Neural cell (in vitro differentiated cells): ENCODE results near the gene UNCX. TPM values are rescaled to one million over a fixed set of nuclear protein-coding genes. Genes with fewer than 3 reads are reported as not detected.
A peak's percentile ranks its signal among the peaks of the same experiment; 100 is the strongest.

Source experiments
- H2AFZ ChIP-seq: fragments of 200-600, 300-800 bp; sonication (generic), shearing (Covaris generic); 2 replicates; pipeline ENCODE4 v1.6.0; 2014; ENCODE audit warnings: low read depth, mild to moderate bottlenecking, antibody characterized with exemption, low read length, moderate library complexity
- H3F3A ChIP-seq: fragments of 200-600 bp; shearing (Covaris generic); 2 replicates; pipeline ENCODE4 v1.6.1; 2016; ENCODE audit warnings: mild to moderate bottlenecking, moderate library complexity, mixed read lengths, antibody characterized with exemption, low read length; ENCODE audit not compliant: insufficient read depth, poor library complexity, severe bottlenecking
- H3K27ac ChIP-seq: fragments of 200-600, 300-800 bp; sonication (generic), shearing (Covaris generic); 2 replicates; pipeline ENCODE4 v1.5.1; 2014; ENCODE audit warnings: mild to moderate bottlenecking, low read length, moderate library complexity
- H3K27me3 ChIP-seq: fragments of 300-800, 200-600 bp; sonication (generic), shearing (Covaris generic); 2 replicates; pipeline ENCODE4 v1.6.0; 2014; ENCODE audit warnings: mild to moderate bottlenecking, low read depth, low read length, moderate library complexity; ENCODE audit not compliant: insufficient read depth
- H3K36me3 ChIP-seq: fragments of 300-800, 200-600 bp; sonication (generic), shearing (Covaris generic); 2 replicates; pipeline ENCODE4 v1.5.1; 2014; ENCODE audit warnings: mild to moderate bottlenecking, antibody characterized with exemption, low read length, moderate library complexity; ENCODE audit not compliant: insufficient read depth
- H3K4me2 ChIP-seq: fragments of 300-800, 200-600 bp; sonication (generic), shearing (Covaris generic); 2 replicates; pipeline ENCODE4 v1.6.0; 2014; ENCODE audit warnings: mild to moderate bottlenecking, low read length
- H3K4me3 ChIP-seq: fragments of 300-800, 200-600 bp; sonication (generic), shearing (Covaris generic); 2 replicates; pipeline ENCODE4 v1.5.1; 2014; ENCODE audit warnings: mild to moderate bottlenecking, low read length, moderate library complexity
- H3K79me2 ChIP-seq: fragments of 200-600 bp; shearing (Covaris generic); replicated peaks from 2 replicates; pipeline ENCODE4 v1.6.0; 2014; ENCODE audit warnings: mild to moderate bottlenecking, low read length, moderate library complexity; ENCODE audit not compliant: insufficient read depth
- H3K9ac ChIP-seq: fragments of 300-800, 200-600 bp; sonication (generic), shearing (Covaris generic); 2 replicates; pipeline ENCODE4 v1.6.1; 2016; ENCODE audit warnings: mild to moderate bottlenecking, low read length, mixed read lengths
- H3K9me2 ChIP-seq: fragments of 200-600 bp; shearing (Covaris generic); 2 replicates; pipeline ENCODE4 v1.6.1; 2016; ENCODE audit warnings: mild to moderate bottlenecking, low read length, mixed read lengths; ENCODE audit not compliant: insufficient read depth
- H3K9me3 ChIP-seq: fragments of 200-600, 300-800 bp; sonication (generic), shearing (Covaris generic); 2 replicates; pipeline ENCODE4 v1.6.1; 2016; ENCODE audit warnings: mild to moderate bottlenecking, mixed run types, low read length, moderate library complexity, mixed read lengths
- H4K20me1 ChIP-seq: fragments of 200-600 bp; shearing (Covaris generic); 2 replicates; pipeline ENCODE4 v1.6.1; 2016; ENCODE audit warnings: mild to moderate bottlenecking, mixed run types; ENCODE audit not compliant: insufficient read depth
- CTCF ChIP-seq: fragments of 450-650 bp; IDR thresholded peaks from 2 replicates; pipeline ENCODE4 v1.5.1; 2014; ENCODE audit warnings: antibody characterized with exemption, mild to moderate bottlenecking, moderate library complexity; ENCODE audit not compliant: poor library complexity, severe bottlenecking
- EP300 ChIP-seq: fragments of 450-650 bp; conservative IDR thresholded peaks from 2 replicates; pipeline ENCODE4 v1.6.1; 2014; ENCODE audit warnings: antibody characterized with exemption, mild to moderate bottlenecking, moderate library complexity; ENCODE audit not compliant: poor library complexity, severe bottlenecking
- EZH2 ChIP-seq: fragments of 200-600, 300-800 bp; shearing (Covaris generic), sonication (generic); IDR thresholded peaks from 2 replicates; pipeline ENCODE4 v1.6.1; 2014; ENCODE audit warnings: antibody characterized with exemption, low read length, borderline replicate concordance, mild to moderate bottlenecking; ENCODE audit not compliant: insufficient read depth, poor library complexity, severe bottlenecking
- MXI1 ChIP-seq: fragments of 450-650 bp; conservative IDR thresholded peaks from 2 replicates; pipeline ENCODE4 v1.6.1; 2014; ENCODE audit warnings: antibody characterized with exemption, mild to moderate bottlenecking; ENCODE audit not compliant: poor library complexity, severe bottlenecking
- POLR2AphosphoS5 ChIP-seq: IDR thresholded peaks from 2 replicates; pipeline ENCODE4 v1.6.1; 2012
- RAD21 ChIP-seq: fragments of 450-650 bp; conservative IDR thresholded peaks from 2 replicates; pipeline ENCODE4 v1.6.1; 2014; ENCODE audit warnings: antibody characterized with exemption, mild to moderate bottlenecking, moderate library complexity
- REST ChIP-seq: IDR thresholded peaks from 2 replicates; pipeline ENCODE4 v1.6.1; 2012; ENCODE audit warnings: borderline replicate concordance
- SMC3 ChIP-seq: fragments of 450-650 bp; conservative IDR thresholded peaks from 2 replicates; pipeline ENCODE4 v1.6.1; 2014; ENCODE audit warnings: antibody characterized with exemption, mild to moderate bottlenecking, moderate library complexity; ENCODE audit not compliant: poor library complexity
- TAF1 ChIP-seq: IDR thresholded peaks from 2 replicates; pipeline ENCODE4 v1.6.1; 2012; ENCODE audit warnings: low read depth
- polyA plus RNA-seq: library from polyadenylated mRNA; depleted of rRNA; stranded (reverse); fragments of >200 nt; gene quantifications from 2 replicates; pipeline ENCODE4 v1.2.3, GENCODE V29; 2014

The UNCX gene
- polyA plus RNA-seq, 1 donor from 2014 or later: 1.6 TPM

GRCh38 chr7:1224086-1224716, 8.5 kb upstream of the UNCX start:
- H3K9ac ChIP-seq: no peak overlapping the region
- H4K20me1 ChIP-seq: no peaks in the 10 kb centered on the region
- H3K4me2 ChIP-seq: no peak overlapping the region
- TF ChIP-seq EZH2: peak; percentile 53
- no peak for TF ChIP-seq RAD21
- TF ChIP-seq POLR2AphosphoS5: peak; percentile 8
- no peak overlapping the region for H3K27ac ChIP-seq
- no peaks in the 10 kb centered on the region for H3K9me3 ChIP-seq
- H3K9me2 ChIP-seq: no peaks in the 10 kb centered on the region
- H3F3A ChIP-seq: peaks cover 5% of the 10 kb centered on the region
- no peak overlapping the region for H2AFZ ChIP-seq
- peaks cover 64% of the 10 kb centered on the region for H3K27me3 ChIP-seq
- H3K36me3 ChIP-seq: no peaks in the 10 kb centered on the region
- H3K4me3 ChIP-seq: no peak overlapping the region
- H3K79me2 ChIP-seq: no peaks in the 10 kb centered on the region

- no peak overlapping the region for H3K27ac ChIP-seq
- H3K4me3 ChIP-seq: no peak overlapping the region
These were observed 7.6 kb upstream of the UNCX start for GRCh38 chr7:1225030-1225429.

More at GRCh38 chr7:1225030-1225429, 7.6 kb upstream of the UNCX start:
- TF ChIP-seq TAF1 (no peak), REST (no peak), CTCF (no peak), POLR2AphosphoS5 (no peak), MXI1 (no peak), SMC3 (no peak), RAD21 (no peak), EP300 (no peak), EZH2 (no peak)
- no peaks in the 10 kb centered on the region for H3K79me2 ChIP-seq
- peaks cover 68% of the 10 kb centered on the region for H3K27me3 ChIP-seq
- no peaks in the 10 kb centered on the region for H3K36me3 ChIP-seq
- peaks cover 5% of the 10 kb centered on the region for H3F3A ChIP-seq
- no peak overlapping the region for H2AFZ ChIP-seq
- no peak overlapping the region for H3K9ac ChIP-seq
- H3K9me2 ChIP-seq: no peaks in the 10 kb centered on the region
- H4K20me1 ChIP-seq: no peaks in the 10 kb centered on the region
- no peaks in the 10 kb centered on the region for H3K9me3 ChIP-seq
- H3K4me2 ChIP-seq: no peak overlapping the region
